Progenitor cell of endocrine pancreas (in vitro differentiated cells): Measurements from ENCODE around the gene ZNF93. TPM values are rescaled to one million over a fixed set of nuclear protein-coding genes. Genes with fewer than 3 reads are reported as not detected.
"Not testable (repeated sequence)": the region's sequence is repeated elsewhere in the genome, so short reads cannot be mapped to it uniquely, and the experiment has no call there.

Experiments
- DNase-seq: peaks from one replicate; pipeline ENCODE4 v3.0.0; 2021; ENCODE audit warnings: low spot score; ENCODE audit not compliant: unreplicated experiment
- H3K27ac Mint-ChIP-seq: 2 replicates; pipeline ENCODE4 v1.8.0; 2021; ENCODE audit warnings: mild to moderate bottlenecking, moderate library complexity, mixed read lengths
- H3K27me3 Mint-ChIP-seq: 2 replicates; pipeline ENCODE4 v1.8.0; 2021; ENCODE audit warnings: mixed read lengths
- H3K36me3 Mint-ChIP-seq: 2 replicates; pipeline ENCODE4 v1.8.0; 2022; ENCODE audit warnings: mixed read lengths; ENCODE audit not compliant: insufficient read depth
- H3K4me1 Mint-ChIP-seq: 2 replicates; pipeline ENCODE4 v1.8.0; 2021; ENCODE audit warnings: low read depth, mixed read lengths
- H3K4me3 Mint-ChIP-seq: 2 replicates; pipeline ENCODE4 v1.8.0; 2021; ENCODE audit warnings: low read depth, mild to moderate bottlenecking, moderate library complexity, mixed read lengths
- H3K9me3 Mint-ChIP-seq: 2 replicates; pipeline ENCODE4 v1.8.0; 2021; ENCODE audit warnings: low read depth, mixed read lengths
- total RNA-seq: library from RNA; stranded (reverse); gene quantifications from 2 replicates; pipeline ENCODE4 v1.2.1, GENCODE V29; 2021
- TF ChIP-seq, protein P1 (sequence below): fragments of 200-600 bp; sonication (generic); IDR thresholded peaks from one replicate; pipeline ENCODE4 v1.5.0; 2021; ENCODE audit warnings: antibody characterized with exemption, mild to moderate bottlenecking; ENCODE audit not compliant: unreplicated experiment

The ZNF93 gene
- total RNA-seq, 1 donor from 2014 or later, result 40.7 TPM

DNA sequence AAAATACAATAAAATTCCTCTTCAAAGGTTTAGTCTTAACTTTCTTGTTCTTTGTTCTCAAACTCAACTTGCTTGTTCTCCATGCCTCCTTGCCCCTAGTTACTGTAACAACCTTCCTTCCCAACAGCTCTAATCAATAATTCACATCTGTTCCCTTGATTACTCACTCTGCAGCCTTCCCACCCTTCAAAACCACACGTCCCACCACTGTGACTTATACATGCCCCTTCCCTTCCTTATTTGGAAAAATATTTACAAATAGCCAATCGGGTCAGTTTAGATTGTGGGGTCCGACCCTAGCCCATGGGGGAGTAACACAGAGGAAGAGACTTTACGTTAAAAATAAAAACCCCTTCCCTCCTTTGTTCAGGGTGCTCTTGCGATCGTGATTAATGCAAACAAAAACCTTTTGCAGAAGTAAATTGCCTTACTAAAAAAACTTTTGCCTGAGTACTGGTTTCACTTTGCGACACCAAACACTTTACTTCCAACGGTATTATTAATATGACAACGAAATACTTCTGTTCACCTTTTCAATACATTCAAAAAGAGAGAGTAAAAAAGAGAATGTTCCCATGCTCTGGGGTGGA is 512 bp upstream of the ZNF93 start:
- Mint-ChIP-seq H3K27ac (peak overlapping the region; percentile 100), H3K4me1 (peaks cover 28% of the 10 kb centered on the region), H3K4me3 (peak overlapping the region; percentile 96), H3K36me3 (peaks cover 34% of the 10 kb centered on the region), H3K9me3 (peaks cover 41% of the 10 kb centered on the region), H3K27me3 (no peaks in the 10 kb centered on the region)
- DNase-seq, result no peak
- TF ChIP-seq, protein P1, sequence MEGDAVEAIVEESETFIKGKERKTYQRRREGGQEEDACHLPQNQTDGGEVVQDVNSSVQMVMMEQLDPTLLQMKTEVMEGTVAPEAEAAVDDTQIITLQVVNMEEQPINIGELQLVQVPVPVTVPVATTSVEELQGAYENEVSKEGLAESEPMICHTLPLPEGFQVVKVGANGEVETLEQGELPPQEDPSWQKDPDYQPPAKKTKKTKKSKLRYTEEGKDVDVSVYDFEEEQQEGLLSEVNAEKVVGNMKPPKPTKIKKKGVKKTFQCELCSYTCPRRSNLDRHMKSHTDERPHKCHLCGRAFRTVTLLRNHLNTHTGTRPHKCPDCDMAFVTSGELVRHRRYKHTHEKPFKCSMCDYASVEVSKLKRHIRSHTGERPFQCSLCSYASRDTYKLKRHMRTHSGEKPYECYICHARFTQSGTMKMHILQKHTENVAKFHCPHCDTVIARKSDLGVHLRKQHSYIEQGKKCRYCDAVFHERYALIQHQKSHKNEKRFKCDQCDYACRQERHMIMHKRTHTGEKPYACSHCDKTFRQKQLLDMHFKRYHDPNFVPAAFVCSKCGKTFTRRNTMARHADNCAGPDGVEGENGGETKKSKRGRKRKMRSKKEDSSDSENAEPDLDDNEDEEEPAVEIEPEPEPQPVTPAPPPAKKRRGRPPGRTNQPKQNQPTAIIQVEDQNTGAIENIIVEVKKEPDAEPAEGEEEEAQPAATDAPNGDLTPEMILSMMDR, result no peak

DNA sequence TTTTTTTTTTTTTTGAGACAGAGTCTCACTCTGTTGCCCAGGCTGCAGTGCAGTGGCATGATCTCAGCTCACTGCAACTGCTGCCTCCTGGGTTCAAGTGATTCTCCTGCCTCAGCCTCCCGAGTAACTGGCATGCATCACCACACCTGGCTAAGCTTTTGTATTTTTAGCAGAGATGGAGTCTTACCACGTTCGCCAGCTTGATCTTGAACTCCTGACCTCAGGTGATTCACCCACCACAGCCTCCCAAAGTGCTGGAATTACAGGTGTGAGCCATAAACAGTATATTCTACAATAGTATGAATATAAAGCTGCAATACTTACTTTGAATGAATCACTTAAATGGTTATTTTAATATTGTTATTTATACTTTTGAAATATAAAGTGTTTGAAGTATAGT is 6.8 kb downstream of the ZNF93 start:
- H3K27me3 Mint-ChIP-seq, H3K27ac Mint-ChIP-seq, H3K4me3 Mint-ChIP-seq, H3K9me3 Mint-ChIP-seq, DNase-seq: not testable (repeated sequence)
- Mint-ChIP-seq H3K36me3 (peaks cover 25% of the 10 kb centered on the region), H3K4me1 (peaks cover 60% of the 10 kb centered on the region)

GRCh38 chr19:19909654-19910053 is 8.9 kb downstream of the ZNF93 start:
- peaks cover 56% of the 10 kb centered on the region for H3K4me1 Mint-ChIP-seq
- peaks cover 1% of the 10 kb centered on the region for H3K9me3 Mint-ChIP-seq
- H3K36me3 Mint-ChIP-seq, result peaks cover 33% of the 10 kb centered on the region
- H3K27me3 Mint-ChIP-seq, result no peaks in the 10 kb centered on the region
- TF ChIP-seq, protein P1, result no peak
- no peak overlapping the region for H3K4me3 Mint-ChIP-seq
- no peak overlapping the region for H3K27ac Mint-ChIP-seq
- DNase-seq, result no peak

- Mint-ChIP-seq H3K27ac (peak overlapping the region; percentile 2), H3K4me1 (peaks cover 42% of the 10 kb centered on the region), H3K9me3 (peaks cover 3% of the 10 kb centered on the region), H3K36me3 (peaks cover 42% of the 10 kb centered on the region), H3K27me3 (no peaks in the 10 kb centered on the region), H3K4me3 (no peak overlapping the region)
- DNase-seq, result no peak
- TF ChIP-seq, protein P1, result no peak
These were observed 10.4 kb downstream of the ZNF93 start for GRCh38 chr19:19911150-19911549.

GRCh38 chr19:19914596-19914995 is 13.8 kb downstream of the ZNF93 start:
- TF ChIP-seq, protein P1, result no peak
- Mint-ChIP-seq H3K27ac (no peak overlapping the region), H3K4me1 (peaks cover 23% of the 10 kb centered on the region), H3K27me3 (no peaks in the 10 kb centered on the region), H3K9me3 (peaks cover 11% of the 10 kb centered on the region), H3K36me3 (peaks cover 63% of the 10 kb centered on the region), H3K4me3 (no peak overlapping the region)
- DNase-seq, result no peak

DNA sequence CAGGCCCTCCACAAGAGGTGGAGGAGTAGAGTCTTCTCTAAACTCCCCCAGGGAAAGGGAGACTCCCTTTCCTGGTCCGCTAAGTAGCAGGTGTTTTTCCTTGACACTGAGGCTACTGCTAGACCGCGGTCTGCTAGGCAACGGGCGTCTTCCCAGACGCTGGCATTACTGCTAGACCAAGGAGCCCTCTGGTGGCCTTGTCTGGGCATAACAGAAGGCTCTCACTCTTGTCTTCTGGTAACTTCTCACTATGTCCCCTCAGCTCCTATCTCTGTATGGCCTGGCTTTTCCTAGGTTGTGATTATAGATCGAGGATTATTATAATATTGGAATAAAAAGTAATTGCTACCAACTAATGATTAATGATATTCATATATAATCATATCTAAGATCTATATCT is 29.7 kb downstream of the ZNF93 start:
- Mint-ChIP-seq H3K36me3 (peaks cover 83% of the 10 kb centered on the region), H3K9me3 (peaks cover 39% of the 10 kb centered on the region)
- not testable (repeated sequence) for H3K27ac Mint-ChIP-seq, DNase-seq, H3K27me3 Mint-ChIP-seq, H3K4me3 Mint-ChIP-seq, H3K4me1 Mint-ChIP-seq
- TF ChIP-seq, protein P1, result peak; percentile 12

- DNase-seq, H3K4me1 Mint-ChIP-seq, H3K4me3 Mint-ChIP-seq, H3K27me3 Mint-ChIP-seq: not testable (repeated sequence)
- Mint-ChIP-seq H3K27ac (peak overlapping the region; percentile 85), H3K9me3 (peaks cover 39% of the 10 kb centered on the region), H3K36me3 (peaks cover 63% of the 10 kb centered on the region)
These were observed 32.9 kb downstream of the ZNF93 start for GRCh38 chr19:19933432-19934314.
